Testis (tissue), 2 donors: ENCODE measurements around the gene DCAF8L2.

ENCODE experiments used
- CTCF ChIP-seq, 3 experiments: fragments of 450-650 bp in 2 of 3; fragments of 200-600 bp in 1 of 3; sonication (generic) in 1 of 3; IDR thresholded peaks; one replicate each; pipeline ENCODE4 v1.5.1; 2016 to 2019; ENCODE audit warnings: antibody characterized with exemption in 3 of 3, mild to moderate bottlenecking in 2 of 3, moderate library complexity in 1 of 3
- POLR2A ChIP-seq: fragments of 450-650 bp; IDR thresholded peaks from one replicate; pipeline ENCODE4 v1.6.1; 2017; ENCODE audit warnings: antibody characterized with exemption, mild to moderate bottlenecking, moderate library complexity

DNA sequence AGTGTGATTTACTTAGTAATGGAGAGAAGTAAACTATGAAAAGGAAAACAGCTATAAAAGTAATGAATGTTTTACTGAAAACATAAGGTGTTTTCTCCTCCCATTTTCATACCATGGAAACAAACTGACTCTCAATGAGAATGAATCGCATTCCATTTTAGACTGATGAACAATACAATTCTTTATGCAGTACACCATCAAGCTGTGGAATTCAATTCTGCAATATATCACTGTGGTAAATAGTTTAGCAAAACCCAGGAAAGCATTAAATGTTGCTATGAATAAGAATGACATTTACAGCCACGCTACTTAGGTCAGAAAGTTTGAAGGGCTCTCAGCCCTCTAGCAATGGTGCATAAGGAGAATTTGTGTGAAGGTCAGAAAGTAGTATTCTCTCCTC lies 7.4 kb downstream of the DCAF8L2 start:
- no peak for TF ChIP-seq CTCF (IDR thresholded peaks at IDR 0.05)
- TF ChIP-seq POLR2A, result no peak
